Measurements from ENCODE around the gene HOXD13. TPM values are rescaled to one million over a fixed set of nuclear protein-coding genes. Genes with fewer than 3 reads are reported as not detected.

The HOXD13 gene
- total and polyA plus RNA-seq, 2 donors (not counting 3 experiments of a cell fraction or from before 2014, with no cell fraction given) = not detected

GRCh38 chr2:176142281-176142680, 49.8 kb downstream of the HOXD13 start:
- intact Hi-C loops (cut with micrococcal nuclease) = no loop called here
- Histone ChIP-seq H3K27ac (ENCODE audit: insufficient read depth, low read depth, low read length) (no peak overlapping the region), H3K4me2 (ENCODE audit: insufficient read depth, low read length) (no peak overlapping the region), H3K9me1 (replicated peaks; ENCODE audit: control insufficient read depth, extremely low read depth, insufficient read depth, low read length) (no peaks in the 10 kb centered on the region), H4K20me1 (replicated peaks; ENCODE audit: control insufficient read depth, extremely low read depth, insufficient read depth, low read length) (no peaks in the 10 kb centered on the region), H3K4me3 (replicated peaks in 1 of 3; ENCODE audit: insufficient read depth in 1 of 3, low read depth in 1 of 3, low read length in 3 of 3) (no peak overlapping the region), H3K36me3 (ENCODE audit: control insufficient read depth in 2 of 2, extremely low read depth in 1 of 2, insufficient read depth in 2 of 2, low read length in 2 of 2) (no peaks in the 10 kb centered on the region), H2AFZ (ENCODE audit: low read depth, low read length) (no peak overlapping the region), H3K79me2 (ENCODE audit: control insufficient read depth, insufficient read depth, low read length) (peaks cover 78% of the 10 kb centered on the region), H3K9ac (replicated peaks; ENCODE audit: extremely low read depth, insufficient read depth, low read length) (no peak overlapping the region), H3K27me3 (ENCODE audit: control insufficient read depth in 2 of 2, insufficient read depth in 2 of 2, low read length in 2 of 2) (no peaks in the 10 kb centered on the region), H3K4me1 (ENCODE audit: control insufficient read depth, extremely low read depth, insufficient read depth, low read length) (peaks cover 28% of the 10 kb centered on the region), H3K9me3 (replicated peaks; ENCODE audit: control insufficient read depth, insufficient read depth, low read length) (no peaks in the 10 kb centered on the region)
- CTCF ChIA-PET = interaction anchor here (0.8 to 9.3 kb wide), 4 partner anchors 93 to 495 kb away, joined by 3 to 338 read pairs (median 16); no protein-coding TSS in a partner anchor
- no TSS peak for BruUV-seq (replicated peaks)
- DNase-seq (ENCODE audit: low read depth, low spot score) = no peak
- dilution Hi-C loops (cut with MboI; ENCODE audit: extremely low pct_ligation_motif_present, low sequenced_read_pairs) = loop anchor here (25.0 kb wide), 1 partner anchor 495 kb away; no protein-coding TSS in a partner anchor
- TF ChIP-seq POLR2AphosphoS5 (IDR thresholded peaks at IDR 0.05; ENCODE audit: insufficient read depth, low read depth, low read length) = no peak
- no peak for TF ChIP-seq FOS (IDR thresholded peaks at IDR 0.05; ENCODE audit: borderline replicate concordance, insufficient read depth, low read length)
- no peak for TF ChIP-seq GATA2 (IDR thresholded peaks at IDR 0.05; ENCODE audit: insufficient read depth, insufficient read length, low read depth, low read length)
- TF ChIP-seq POLR2A (IDR thresholded peaks at IDR 0.05; ENCODE audit: low read depth, low read length) = no peak
- no peak for TF ChIP-seq MYC (IDR thresholded peaks at IDR 0.05; ENCODE audit: low read depth, low read length)
- TF ChIP-seq MAX (IDR thresholded peaks at IDR 0.05; ENCODE audit: insufficient read depth, insufficient read length) = no peak
- TF ChIP-seq EZH2 (IDR thresholded peaks at IDR 0.05; ENCODE audit: borderline replicate concordance, low read depth, low read length, severe bottlenecking) = no peak
- no peak for TF ChIP-seq CTCF (IDR thresholded peaks at IDR 0.05; ENCODE audit: extremely low read depth in 1 of 2, insufficient read depth in 1 of 2, low read depth in 1 of 2, low read length in 2 of 2)
- TF ChIP-seq JUN (IDR thresholded peaks at IDR 0.05; ENCODE audit: borderline replicate concordance, insufficient read depth, insufficient read length, low read depth) = no peak
- no peak for FAIRE-seq
- POLR2A ChIA-PET = no interaction called here

Other genes with a start within 250 kb of the HOXD13 start
- gene LNPK, start 90.5 kb upstream of the HOXD13 start, total RNA-seq = 11.2 and 11.8 TPM in 2 replicates
- 1.9 and 2.4 TPM in 2 replicates for gene LNPK, start 90.5 kb upstream of the HOXD13 start, polyA plus RNA-seq
- not detected in 2 replicates for gene EVX2, start 8.8 kb upstream of the HOXD13 start, total RNA-seq
- gene EVX2, start 8.8 kb upstream of the HOXD13 start, polyA plus RNA-seq = not detected in 2 replicates
- gene HOXD12, start 7.1 kb downstream of the HOXD13 start, total RNA-seq = not detected in 2 replicates
- not detected in 2 replicates for gene HOXD12, start 7.1 kb downstream of the HOXD13 start, polyA plus RNA-seq
- not detected in 2 replicates for gene HOXD11, start 14.6 kb downstream of the HOXD13 start, total RNA-seq
- gene HOXD11, start 14.6 kb downstream of the HOXD13 start, polyA plus RNA-seq = not detected in 2 replicates
- gene HOXD10, start 24.1 kb downstream of the HOXD13 start, total RNA-seq = not detected in 2 replicates
- not detected in 2 replicates for gene HOXD10, start 24.1 kb downstream of the HOXD13 start, polyA plus RNA-seq
- gene HOXD9, start 30.0 kb downstream of the HOXD13 start, total RNA-seq = 3.5 and 3.9 TPM in 2 replicates
- gene HOXD9, start 30.0 kb downstream of the HOXD13 start, polyA plus RNA-seq = 1.9 and 2.3 TPM in 2 replicates
- gene HOXD8, start 37.0 kb downstream of the HOXD13 start, total RNA-seq = 14.9 and 15.6 TPM in 2 replicates
- 6.4 and 7.2 TPM in 2 replicates for gene HOXD8, start 37.0 kb downstream of the HOXD13 start, polyA plus RNA-seq
- gene HOXD4, start 58.8 kb downstream of the HOXD13 start, total RNA-seq = 11.5 and 13.7 TPM in 2 replicates
- gene HOXD4, start 58.8 kb downstream of the HOXD13 start, polyA plus RNA-seq = 7.6 TPM in 2 replicates
- gene HOXD3, start 64.6 kb downstream of the HOXD13 start, total RNA-seq = 15.3 and 20.9 TPM in 2 replicates
- 2.9 and 3.3 TPM in 2 replicates for gene HOXD3, start 64.6 kb downstream of the HOXD13 start, polyA plus RNA-seq
- 10.4 and 14.1 TPM in 2 replicates for gene HOXD1, start 95.9 kb downstream of the HOXD13 start, total RNA-seq
- 6.6 and 8.7 TPM in 2 replicates for gene HOXD1, start 95.9 kb downstream of the HOXD13 start, polyA plus RNA-seq
- gene MTX2, start 176.7 kb downstream of the HOXD13 start, total RNA-seq = 31.3 and 31.7 TPM in 2 replicates
- gene MTX2, start 176.7 kb downstream of the HOXD13 start, polyA plus RNA-seq = 23.6 and 31.3 TPM in 2 replicates